Type B pancreatic cell (in vitro differentiated cells): ENCODE results near the gene ZNF385C. TPM values are rescaled to one million over a fixed set of nuclear protein-coding genes. Genes with fewer than 3 reads are reported as not detected.

Experiments
- DNase-seq: peaks from one replicate; pipeline ENCODE4 v3.0.0; 2021; ENCODE audit warnings: mixed read lengths; ENCODE audit not compliant: unreplicated experiment; ENCODE audit errors: extremely low spot score
- H3K27ac Mint-ChIP-seq: 2 replicates; pipeline ENCODE4 v1.8.0; 2021; ENCODE audit warnings: mild to moderate bottlenecking, mixed read lengths
- H3K27me3 Mint-ChIP-seq: 2 replicates; pipeline ENCODE4 v1.8.0; 2021; ENCODE audit warnings: mixed read lengths
- H3K36me3 Mint-ChIP-seq: 2 replicates; pipeline ENCODE4 v1.8.0; 2021; ENCODE audit warnings: mixed read lengths
- H3K4me1 Mint-ChIP-seq: one replicate; pipeline ENCODE4 v1.8.0; 2021; ENCODE audit warnings: mixed read lengths; ENCODE audit not compliant: unreplicated experiment
- H3K4me3 Mint-ChIP-seq: 2 replicates; pipeline ENCODE4 v1.8.0; 2021; ENCODE audit warnings: mild to moderate bottlenecking, mixed read lengths
- H3K9me3 Mint-ChIP-seq: 2 replicates; pipeline ENCODE4 v1.8.0; 2021; ENCODE audit warnings: mixed read lengths
- total RNA-seq: library from RNA; stranded (reverse); gene quantifications from 2 replicates; pipeline ENCODE4 v1.2.1, GENCODE V29; 2021; ENCODE audit warnings: low replicate concordance
- TF ChIP-seq, protein P1 (sequence below): fragments of 200-600 bp; sonication (generic); conservative IDR thresholded peaks from 2 replicates; pipeline ENCODE4 v1.5.0; 2021; ENCODE audit warnings: antibody characterized with exemption, mild to moderate bottlenecking

The ZNF385C gene
- total RNA-seq, 1 donor from 2014 or later, result 3.3 TPM

GRCh38 chr17:42056635-42057034, 41.6 kb downstream of the ZNF385C start:
- TF ChIP-seq, protein P1, sequence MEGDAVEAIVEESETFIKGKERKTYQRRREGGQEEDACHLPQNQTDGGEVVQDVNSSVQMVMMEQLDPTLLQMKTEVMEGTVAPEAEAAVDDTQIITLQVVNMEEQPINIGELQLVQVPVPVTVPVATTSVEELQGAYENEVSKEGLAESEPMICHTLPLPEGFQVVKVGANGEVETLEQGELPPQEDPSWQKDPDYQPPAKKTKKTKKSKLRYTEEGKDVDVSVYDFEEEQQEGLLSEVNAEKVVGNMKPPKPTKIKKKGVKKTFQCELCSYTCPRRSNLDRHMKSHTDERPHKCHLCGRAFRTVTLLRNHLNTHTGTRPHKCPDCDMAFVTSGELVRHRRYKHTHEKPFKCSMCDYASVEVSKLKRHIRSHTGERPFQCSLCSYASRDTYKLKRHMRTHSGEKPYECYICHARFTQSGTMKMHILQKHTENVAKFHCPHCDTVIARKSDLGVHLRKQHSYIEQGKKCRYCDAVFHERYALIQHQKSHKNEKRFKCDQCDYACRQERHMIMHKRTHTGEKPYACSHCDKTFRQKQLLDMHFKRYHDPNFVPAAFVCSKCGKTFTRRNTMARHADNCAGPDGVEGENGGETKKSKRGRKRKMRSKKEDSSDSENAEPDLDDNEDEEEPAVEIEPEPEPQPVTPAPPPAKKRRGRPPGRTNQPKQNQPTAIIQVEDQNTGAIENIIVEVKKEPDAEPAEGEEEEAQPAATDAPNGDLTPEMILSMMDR, result no peak
- Mint-ChIP-seq H3K4me3 (no peak overlapping the region), H3K27me3 (peaks cover 38% of the 10 kb centered on the region), H3K4me1 (peaks cover 13% of the 10 kb centered on the region), H3K36me3 (no peaks in the 10 kb centered on the region), H3K9me3 (no peaks in the 10 kb centered on the region), H3K27ac (no peak overlapping the region)
- DNase-seq, result no peak

DNA sequence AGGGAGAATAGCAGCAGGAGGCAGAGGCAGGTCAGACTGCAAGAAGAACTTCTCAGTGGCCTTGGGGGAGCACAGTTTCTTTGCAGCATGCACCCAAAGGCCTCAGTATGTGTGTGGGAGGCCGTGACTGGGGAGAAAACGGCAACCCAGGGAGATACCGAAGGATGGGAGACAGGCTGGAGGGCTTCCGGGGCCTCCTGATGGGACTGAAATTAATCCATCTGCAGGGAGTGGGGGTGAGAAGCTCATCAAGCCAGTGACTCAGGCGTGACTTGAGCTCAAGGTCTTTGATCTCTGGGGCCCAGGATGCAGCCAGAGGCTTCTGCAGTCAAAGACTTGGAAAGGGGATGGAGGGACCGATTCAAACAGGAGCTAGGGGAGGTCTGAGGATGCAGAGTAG, 42.8 kb downstream of the ZNF385C start:
- Mint-ChIP-seq H3K4me1 (peaks cover 21% of the 10 kb centered on the region), H3K4me3 (no peak overlapping the region), H3K9me3 (no peaks in the 10 kb centered on the region), H3K36me3 (no peaks in the 10 kb centered on the region), H3K27me3 (peaks cover 44% of the 10 kb centered on the region), H3K27ac (peak overlapping the region; percentile 58)
- DNase-seq, result no peak
- TF ChIP-seq, protein P1, result no peak

- Mint-ChIP-seq H3K9me3 (no peaks in the 10 kb centered on the region), H3K36me3 (no peaks in the 10 kb centered on the region), H3K4me3 (peak overlapping the region; percentile 70), H3K4me1 (peaks cover 21% of the 10 kb centered on the region), H3K27ac (peak overlapping the region; percentile 58), H3K27me3 (peaks cover 41% of the 10 kb centered on the region)
- DNase-seq, result no peak
- TF ChIP-seq, protein P1, result no peak
Observed at GRCh38 chr17:42055027-42055426, 43.2 kb downstream of the ZNF385C start.

DNA sequence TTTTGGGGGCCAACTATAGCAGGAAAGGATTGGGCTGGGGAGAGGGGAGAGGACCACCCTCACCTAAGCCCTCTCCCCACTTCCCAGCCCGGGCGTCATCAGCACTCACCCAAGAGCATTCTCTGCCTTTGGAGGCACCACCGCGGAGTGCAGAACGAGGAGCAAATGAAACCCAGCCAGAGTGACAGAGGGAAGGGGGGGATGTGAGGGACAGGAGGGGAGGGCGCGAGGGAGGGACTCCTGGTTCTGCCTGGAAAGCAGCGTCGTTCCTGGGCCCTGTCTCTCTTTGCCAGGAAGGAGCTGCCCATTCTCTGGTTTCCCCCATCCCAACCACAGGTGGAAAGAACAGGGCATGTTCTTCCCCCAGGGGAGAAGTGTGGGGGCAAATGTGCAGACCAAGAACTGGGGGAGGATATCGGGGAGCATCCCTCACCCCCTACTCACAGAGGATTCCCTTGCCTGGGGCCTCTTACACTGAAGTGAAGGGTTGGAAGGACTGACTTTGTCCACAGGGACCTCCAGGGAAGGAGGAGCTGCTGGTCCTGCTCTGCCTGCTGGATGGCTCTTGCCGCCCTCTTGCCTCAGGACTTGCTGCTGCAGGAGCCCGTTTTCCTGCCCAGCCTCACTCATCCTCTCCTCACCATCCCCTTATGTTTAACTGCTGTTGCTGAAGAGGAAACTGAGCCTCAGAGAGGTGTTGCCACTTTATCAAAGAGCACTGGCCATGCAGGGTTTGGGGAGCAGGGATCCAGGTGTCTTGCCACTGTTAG, 44.4 kb downstream of the ZNF385C start:
- Mint-ChIP-seq H3K27me3 (peaks cover 41% of the 10 kb centered on the region), H3K9me3 (no peaks in the 10 kb centered on the region), H3K4me1 (peaks cover 21% of the 10 kb centered on the region), H3K27ac (no peak overlapping the region), H3K4me3 (peak overlapping the region; percentile 2), H3K36me3 (no peaks in the 10 kb centered on the region)
- TF ChIP-seq, protein P1, result no peak
- DNase-seq, result no peak

DNA sequence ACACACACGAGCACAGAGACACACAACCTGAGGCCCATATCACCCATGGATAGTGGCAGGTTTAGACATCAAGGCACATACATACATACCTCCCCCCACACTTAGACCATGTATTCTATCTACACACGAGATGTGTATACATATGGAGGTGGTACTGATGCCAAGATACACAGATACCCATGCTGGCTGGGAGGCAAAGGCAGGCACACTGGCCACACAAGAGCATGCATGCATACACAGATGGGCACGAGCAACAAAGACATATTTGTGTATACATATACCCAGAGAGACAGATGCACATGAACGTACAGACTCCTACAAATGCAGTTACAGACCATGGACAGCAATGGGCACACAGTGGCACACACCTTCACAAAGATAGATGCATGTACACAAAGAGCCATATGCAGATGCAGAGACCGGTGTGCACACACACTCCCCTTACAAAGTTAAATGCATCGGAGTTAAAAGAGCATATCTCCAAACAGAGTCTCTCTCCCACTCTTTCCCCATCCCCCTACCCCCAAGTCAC, 45.9 kb downstream of the ZNF385C start:
- Mint-ChIP-seq H3K27ac (no peak overlapping the region), H3K4me1 (peaks cover 21% of the 10 kb centered on the region), H3K4me3 (peak overlapping the region; percentile 13), H3K27me3 (peaks cover 41% of the 10 kb centered on the region), H3K36me3 (no peaks in the 10 kb centered on the region), H3K9me3 (no peaks in the 10 kb centered on the region)
- DNase-seq, result no peak
- TF ChIP-seq, protein P1, result no peak
